IMR-90 (cell line): ENCODE results near the gene IL17A.

ENCODE experiments used
- CEBPB ChIP-seq: IDR thresholded peaks from 2 replicates; pipeline ENCODE4 v1.6.1; 2012; ENCODE audit warnings: low read depth, low read length, improper control_type of control experiment
- FOS ChIP-seq: fragments of 150-350 bp; IDR thresholded peaks from 2 replicates; pipeline ENCODE4 v1.6.1; 2016; ENCODE audit warnings: low read depth, low read length
- MXI1 ChIP-seq: IDR thresholded peaks from 2 replicates; pipeline ENCODE4 v1.6.1; 2012; ENCODE audit warnings: low read depth, mild to moderate bottlenecking, low read length, moderate library complexity, borderline replicate concordance
- NFE2L2 ChIP-seq: fragments of 150-350 bp; IDR thresholded peaks from 2 replicates; pipeline ENCODE4 v1.6.1; 2016; ENCODE audit warnings: low read depth, mild to moderate bottlenecking, low read length
- POLR2A ChIP-seq: IDR thresholded peaks from 2 replicates; pipeline ENCODE4 v1.6.1; 2012; ENCODE audit warnings: mild to moderate bottlenecking, low read depth, low read length
- RAD21 ChIP-seq: IDR thresholded peaks from 2 replicates; pipeline ENCODE4 v1.6.1; 2012; ENCODE audit warnings: low read length, improper control_type of control experiment
- RFX5 ChIP-seq: IDR thresholded peaks from 2 replicates; pipeline ENCODE4 v1.8.0; 2012; ENCODE audit warnings: low read depth, mild to moderate bottlenecking, low read length, moderate library complexity
- SMC3 ChIP-seq: fragments of 150-350 bp; IDR thresholded peaks from 2 replicates; pipeline ENCODE4 v1.6.1; 2016; ENCODE audit warnings: low read depth, mild to moderate bottlenecking, antibody characterized with exemption, low read length, moderate library complexity
- TF ChIP-seq, protein P1 (sequence below): conservative IDR thresholded peaks from 2 replicates; pipeline ENCODE4 v1.5.1; 2012; ENCODE audit warnings: mild to moderate bottlenecking, low read depth, low read length, improper control_type of control experiment
- TF ChIP-seq, protein P2 (sequence below): fragments of 150-350 bp; IDR thresholded peaks from 2 replicates; pipeline ENCODE4 v1.6.1; 2017; ENCODE audit warnings: mild to moderate bottlenecking, antibody characterized with exemption, low read length, low read depth

DNA sequence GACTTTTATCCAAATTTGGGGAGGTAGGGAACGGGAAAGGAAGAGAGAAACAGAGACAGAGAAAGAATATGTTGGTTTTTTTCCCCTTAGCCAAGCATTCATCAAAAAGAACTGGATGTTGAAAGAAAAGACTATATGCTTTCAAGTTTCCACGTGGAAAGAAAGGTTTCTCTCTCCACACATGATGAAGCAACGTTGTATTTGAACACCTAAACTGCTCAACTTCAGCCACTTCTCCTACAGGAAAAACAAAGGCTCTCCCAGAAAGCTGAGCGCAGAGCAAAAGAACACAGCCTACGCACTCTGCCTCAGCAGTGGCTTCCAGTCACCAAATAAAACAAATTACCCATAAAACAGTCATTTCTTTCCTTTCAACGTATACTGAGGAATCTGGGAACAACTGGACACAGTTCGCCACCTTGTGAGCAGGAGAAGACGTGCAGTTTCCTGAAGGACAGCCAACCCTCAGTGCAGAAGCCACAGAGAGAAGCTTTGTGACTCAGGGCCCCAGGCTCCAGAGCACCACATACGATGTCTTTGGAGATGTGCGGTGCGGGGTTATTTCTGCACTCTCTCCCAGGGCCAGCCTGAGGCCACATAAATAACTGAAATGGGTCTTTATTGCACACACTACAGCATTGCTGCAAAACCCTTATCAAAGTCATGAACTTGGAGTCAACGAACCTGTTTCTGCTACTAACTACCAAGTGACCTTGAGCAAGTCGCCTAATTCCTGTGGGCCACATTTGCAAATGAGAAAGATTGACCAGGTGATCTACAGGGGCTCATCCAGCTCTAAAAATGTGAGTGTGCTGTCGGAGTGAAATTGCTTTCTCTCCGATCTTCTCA lies 48.0 kb downstream of the IL17A start:
- TF ChIP-seq RAD21 = peak; percentile 51
- TF ChIP-seq, protein P1, sequence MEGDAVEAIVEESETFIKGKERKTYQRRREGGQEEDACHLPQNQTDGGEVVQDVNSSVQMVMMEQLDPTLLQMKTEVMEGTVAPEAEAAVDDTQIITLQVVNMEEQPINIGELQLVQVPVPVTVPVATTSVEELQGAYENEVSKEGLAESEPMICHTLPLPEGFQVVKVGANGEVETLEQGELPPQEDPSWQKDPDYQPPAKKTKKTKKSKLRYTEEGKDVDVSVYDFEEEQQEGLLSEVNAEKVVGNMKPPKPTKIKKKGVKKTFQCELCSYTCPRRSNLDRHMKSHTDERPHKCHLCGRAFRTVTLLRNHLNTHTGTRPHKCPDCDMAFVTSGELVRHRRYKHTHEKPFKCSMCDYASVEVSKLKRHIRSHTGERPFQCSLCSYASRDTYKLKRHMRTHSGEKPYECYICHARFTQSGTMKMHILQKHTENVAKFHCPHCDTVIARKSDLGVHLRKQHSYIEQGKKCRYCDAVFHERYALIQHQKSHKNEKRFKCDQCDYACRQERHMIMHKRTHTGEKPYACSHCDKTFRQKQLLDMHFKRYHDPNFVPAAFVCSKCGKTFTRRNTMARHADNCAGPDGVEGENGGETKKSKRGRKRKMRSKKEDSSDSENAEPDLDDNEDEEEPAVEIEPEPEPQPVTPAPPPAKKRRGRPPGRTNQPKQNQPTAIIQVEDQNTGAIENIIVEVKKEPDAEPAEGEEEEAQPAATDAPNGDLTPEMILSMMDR = peak; percentile 52
- no peak for TF ChIP-seq MXI1
- TF ChIP-seq POLR2A = no peak
- peak; percentile 46 for TF ChIP-seq SMC3
- TF ChIP-seq CEBPB = no peak
- TF ChIP-seq RFX5 = no peak
- TF ChIP-seq, protein P2, sequence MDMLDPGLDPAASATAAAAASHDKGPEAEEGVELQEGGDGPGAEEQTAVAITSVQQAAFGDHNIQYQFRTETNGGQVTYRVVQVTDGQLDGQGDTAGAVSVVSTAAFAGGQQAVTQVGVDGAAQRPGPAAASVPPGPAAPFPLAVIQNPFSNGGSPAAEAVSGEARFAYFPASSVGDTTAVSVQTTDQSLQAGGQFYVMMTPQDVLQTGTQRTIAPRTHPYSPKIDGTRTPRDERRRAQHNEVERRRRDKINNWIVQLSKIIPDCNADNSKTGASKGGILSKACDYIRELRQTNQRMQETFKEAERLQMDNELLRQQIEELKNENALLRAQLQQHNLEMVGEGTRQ = no peak
- no peak for TF ChIP-seq NFE2L2
- no peak for TF ChIP-seq FOS
